IMR-90 (cell line): Measurements from ENCODE around the gene IL4.

Experiments used
- CTCF ChIP-seq: conservative IDR thresholded peaks from 2 replicates; pipeline ENCODE4 v1.5.1; 2012; ENCODE audit warnings: mild to moderate bottlenecking, low read depth, low read length, improper control_type of control experiment
- FOS ChIP-seq: fragments of 150-350 bp; IDR thresholded peaks from 2 replicates; pipeline ENCODE4 v1.6.1; 2016; ENCODE audit warnings: low read depth, low read length
- MAFK ChIP-seq: IDR thresholded peaks from 2 replicates; pipeline ENCODE4 v1.6.1; 2012; ENCODE audit warnings: low read depth, low read length, improper control_type of control experiment
- MXI1 ChIP-seq: IDR thresholded peaks from 2 replicates; pipeline ENCODE4 v1.6.1; 2012; ENCODE audit warnings: low read depth, mild to moderate bottlenecking, low read length, moderate library complexity, borderline replicate concordance
- NFE2L2 ChIP-seq: fragments of 150-350 bp; IDR thresholded peaks from 2 replicates; pipeline ENCODE4 v1.6.1; 2016; ENCODE audit warnings: low read depth, mild to moderate bottlenecking, low read length
- POLR2A ChIP-seq: IDR thresholded peaks from 2 replicates; pipeline ENCODE4 v1.6.1; 2012; ENCODE audit warnings: mild to moderate bottlenecking, low read depth, low read length
- RAD21 ChIP-seq: IDR thresholded peaks from 2 replicates; pipeline ENCODE4 v1.6.1; 2012; ENCODE audit warnings: low read length, improper control_type of control experiment
- SMC3 ChIP-seq: fragments of 150-350 bp; IDR thresholded peaks from 2 replicates; pipeline ENCODE4 v1.6.1; 2016; ENCODE audit warnings: low read depth, mild to moderate bottlenecking, antibody characterized with exemption, low read length, moderate library complexity
- USF2 ChIP-seq: fragments of 150-350 bp; IDR thresholded peaks from 2 replicates; pipeline ENCODE4 v1.6.1; 2017; ENCODE audit warnings: mild to moderate bottlenecking, antibody characterized with exemption, low read length, low read depth

GRCh38 chr5:132668706-132669454 lies 4.9 kb upstream of the IL4 start:
- TF ChIP-seq CTCF (no peak), FOS (no peak), POLR2A (no peak), RAD21 (no peak), SMC3 (no peak), MAFK (no peak), USF2 (no peak), MXI1 (no peak), NFE2L2 (no peak)
